ENCODE data around the gene TRABD2B. TPM values are rescaled to one million over a fixed set of nuclear protein-coding genes. Genes with fewer than 3 reads are reported as not detected.

Gene TRABD2B
- polyA plus RNA-seq, 6 donors from 2014 or later = not detected

DNA sequence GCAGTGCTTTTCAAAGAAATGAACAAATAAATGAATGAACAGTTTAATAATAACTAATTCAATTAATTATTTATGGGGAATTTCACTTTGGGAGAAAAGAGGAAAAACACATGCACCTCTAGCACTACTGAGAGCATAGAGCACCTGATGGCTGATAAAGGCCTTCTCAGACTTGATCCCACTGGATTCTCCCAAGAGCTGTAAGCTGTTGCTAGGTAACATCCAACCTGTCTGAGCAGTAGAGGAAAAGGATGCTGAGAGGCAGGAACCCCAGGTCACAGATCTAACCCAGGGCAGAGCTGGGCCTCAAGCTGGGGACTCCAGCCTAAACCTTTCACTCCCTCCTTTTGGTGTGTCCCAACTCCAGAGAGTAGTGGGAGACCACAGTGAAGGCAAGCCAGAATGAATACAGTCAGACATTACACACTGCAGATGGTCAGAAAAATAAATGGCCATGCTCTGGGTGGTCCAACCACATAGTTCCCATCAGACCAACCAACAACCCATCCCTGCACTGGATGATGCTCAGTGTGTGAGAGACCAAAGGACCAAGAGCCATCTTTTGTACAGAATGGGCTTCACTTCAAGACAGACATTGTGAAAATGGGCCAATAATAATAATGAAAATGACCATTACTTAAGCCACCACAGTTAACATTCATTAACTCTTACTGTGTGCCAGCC, 15.4 kb downstream of the TRABD2B start:
- Mint-ChIP-seq H3K36me3 (no peaks in the 10 kb centered on the region), H3K27ac (no peak overlapping the region), H3K4me1 (peaks cover 0 to 6% (median 0%) of the 10 kb centered on the region in 3 donors), H3K27me3 (peaks cover 52 to 60% (median 54%) of the 10 kb centered on the region in 3 donors), H3K4me3 (no peak overlapping the region), H3K9me3 (peaks cover 0 to 3% (median 0%) of the 10 kb centered on the region in 7 donors)
- no peak for DNase-seq
- no peak for ATAC-seq (ENCODE audit: low read depth in 2 of 2)

DNA sequence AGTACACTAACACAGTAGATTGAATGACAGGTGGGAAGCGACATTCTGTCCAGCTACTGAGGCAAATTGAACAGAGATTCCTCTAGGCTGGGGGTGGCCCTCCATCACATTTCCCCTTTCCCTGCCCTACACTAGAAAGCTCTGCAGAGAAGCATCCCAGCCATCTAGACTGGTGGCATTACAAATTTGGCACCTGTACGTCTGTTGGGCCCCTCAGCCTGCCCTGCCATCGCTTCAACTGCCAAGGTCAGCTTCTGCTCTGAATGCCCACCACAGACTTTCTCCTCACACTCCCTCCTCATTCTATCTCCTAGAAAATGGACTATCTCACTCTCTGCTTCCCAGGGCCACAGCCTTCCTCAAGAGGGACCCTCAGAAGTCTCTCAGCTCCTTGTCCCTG, 16.7 kb downstream of the TRABD2B start:
- Mint-ChIP-seq H3K4me1 (peaks cover 0 to 6% (median 0%) of the 10 kb centered on the region in 3 donors), H3K36me3 (no peaks in the 10 kb centered on the region), H3K4me3 (no peak overlapping the region), H3K9me3 (peaks cover 0 to 3% (median 0%) of the 10 kb centered on the region in 7 donors), H3K27me3 (peaks cover 39 to 54% (median 53%) of the 10 kb centered on the region in 3 donors), H3K27ac (peak overlapping the region in 1 of 6 donors; percentile 78)
- ATAC-seq (ENCODE audit: low read depth in 2 of 2) = no peak
- DNase-seq = no peak

DNA sequence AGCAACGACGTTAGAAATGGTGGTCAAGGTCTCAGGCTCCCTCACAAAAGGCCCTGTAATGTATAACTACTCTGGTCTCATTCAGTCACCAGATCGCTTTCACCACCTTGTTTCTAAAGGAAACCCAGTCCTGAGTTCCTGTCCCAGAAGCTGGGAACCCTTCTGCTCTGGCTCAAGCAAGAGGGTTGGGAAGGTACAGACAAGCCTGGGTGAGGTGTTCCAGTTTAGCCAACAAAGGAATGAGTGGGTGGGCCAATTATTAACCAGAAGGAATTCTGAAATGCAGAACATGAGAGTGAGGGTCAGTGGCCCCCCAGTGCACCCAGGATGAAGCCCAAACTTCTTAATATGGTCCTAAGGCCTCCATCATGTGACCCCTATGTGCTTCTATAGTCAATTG, 17.5 kb downstream of the TRABD2B start:
- DNase-seq (no peak), ATAC-seq (ENCODE audit: low read depth in 2 of 2) (no peak)
- no peak overlapping the region for H3K27ac Mint-ChIP-seq
- H3K9me3 Mint-ChIP-seq = peaks cover 0 to 3% (median 0%) of the 10 kb centered on the region in 7 donors
- H3K36me3 Mint-ChIP-seq = no peaks in the 10 kb centered on the region
- H3K27me3 Mint-ChIP-seq = peaks cover 31 to 54% (median 50%) of the 10 kb centered on the region in 3 donors
- H3K4me1 Mint-ChIP-seq = peaks cover 0 to 5% (median 0%) of the 10 kb centered on the region in 3 donors
- no peak overlapping the region for H3K4me3 Mint-ChIP-seq

DNA sequence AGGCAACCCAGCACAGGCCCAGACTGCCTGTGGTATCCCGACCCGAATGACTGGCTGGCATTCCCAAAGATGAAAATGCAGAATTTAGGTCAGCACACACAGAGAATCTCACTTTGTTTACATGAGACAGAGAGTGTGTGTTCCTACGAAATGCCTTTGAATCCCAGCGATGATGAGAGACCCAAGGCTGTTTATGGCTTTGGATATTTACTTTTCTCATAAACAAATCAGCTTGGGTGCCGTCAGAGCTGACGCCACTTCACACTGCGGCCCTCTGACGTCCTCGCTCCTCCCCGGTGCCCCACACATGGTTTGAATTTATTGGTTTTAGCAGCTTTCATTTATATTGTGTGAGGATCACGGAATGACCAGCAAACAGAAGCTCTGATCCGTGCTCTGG, 18.7 kb downstream of the TRABD2B start:
- H3K9me3 Mint-ChIP-seq = peaks cover 0 to 5% (median 2%) of the 10 kb centered on the region in 7 donors
- H3K36me3 Mint-ChIP-seq = no peaks in the 10 kb centered on the region
- no peak for DNase-seq
- H3K4me3 Mint-ChIP-seq = no peak overlapping the region
- H3K4me1 Mint-ChIP-seq = no peaks in the 10 kb centered on the region
- no peak overlapping the region for H3K27ac Mint-ChIP-seq
- H3K27me3 Mint-ChIP-seq = peaks cover 31 to 55% (median 45%) of the 10 kb centered on the region in 3 donors
- no peak for ATAC-seq (ENCODE audit: low read depth in 2 of 2)

DNA sequence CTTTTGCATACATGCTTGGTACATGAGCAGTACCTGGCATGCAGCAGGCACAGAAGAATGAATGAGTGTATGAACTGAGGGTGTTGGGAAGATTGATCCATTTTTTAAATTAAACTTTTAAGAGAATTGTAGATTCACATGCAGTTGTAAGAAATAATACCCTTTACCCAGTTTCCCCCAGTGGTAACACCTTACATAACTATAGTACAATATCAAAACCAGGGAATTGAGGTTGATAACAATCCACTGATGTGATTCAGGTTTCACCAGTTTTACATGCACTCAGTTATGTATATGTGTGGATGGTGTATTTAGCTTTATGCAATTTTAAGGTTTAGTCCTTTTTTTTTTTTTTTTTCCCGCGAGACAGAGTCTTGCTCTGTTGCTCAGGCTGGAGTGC, 20.5 kb downstream of the TRABD2B start:
- Mint-ChIP-seq H3K27ac (no peak overlapping the region), H3K27me3 (peaks cover 24 to 50% (median 42%) of the 10 kb centered on the region in 3 donors), H3K4me3 (no peak overlapping the region), H3K9me3 (peaks cover 0 to 5% (median 2%) of the 10 kb centered on the region in 7 donors), H3K36me3 (no peaks in the 10 kb centered on the region), H3K4me1 (no peaks in the 10 kb centered on the region)
- ATAC-seq (ENCODE audit: low read depth in 2 of 2) (no peak), DNase-seq (no peak)

DNA sequence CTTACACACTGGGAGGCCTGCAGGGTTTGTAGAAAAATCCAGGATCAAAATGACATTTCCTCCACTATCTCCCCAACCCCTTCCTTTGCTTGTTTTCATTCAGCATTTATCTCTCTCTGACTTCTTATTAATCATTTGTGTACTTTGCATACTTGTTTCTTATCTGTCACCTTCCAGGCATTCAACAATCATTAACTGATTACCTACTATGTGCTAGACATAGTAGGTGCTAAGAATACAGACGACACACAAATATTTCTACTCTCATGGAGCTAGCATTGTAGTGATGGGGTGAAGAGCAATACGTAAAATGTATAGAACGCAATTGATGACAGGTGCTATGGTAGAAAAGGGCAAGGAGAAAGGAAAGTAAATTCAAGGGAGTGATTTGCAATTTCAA, 20.9 kb downstream of the TRABD2B start:
- Mint-ChIP-seq H3K36me3 (no peaks in the 10 kb centered on the region), H3K9me3 (peaks cover 0 to 5% (median 2%) of the 10 kb centered on the region in 7 donors), H3K27me3 (peaks cover 24 to 54% (median 44%) of the 10 kb centered on the region in 3 donors), H3K27ac (no peak overlapping the region), H3K4me3 (no peak overlapping the region), H3K4me1 (no peaks in the 10 kb centered on the region)
- ATAC-seq (ENCODE audit: low read depth in 2 of 2) = no peak
- no peak for DNase-seq

DNA sequence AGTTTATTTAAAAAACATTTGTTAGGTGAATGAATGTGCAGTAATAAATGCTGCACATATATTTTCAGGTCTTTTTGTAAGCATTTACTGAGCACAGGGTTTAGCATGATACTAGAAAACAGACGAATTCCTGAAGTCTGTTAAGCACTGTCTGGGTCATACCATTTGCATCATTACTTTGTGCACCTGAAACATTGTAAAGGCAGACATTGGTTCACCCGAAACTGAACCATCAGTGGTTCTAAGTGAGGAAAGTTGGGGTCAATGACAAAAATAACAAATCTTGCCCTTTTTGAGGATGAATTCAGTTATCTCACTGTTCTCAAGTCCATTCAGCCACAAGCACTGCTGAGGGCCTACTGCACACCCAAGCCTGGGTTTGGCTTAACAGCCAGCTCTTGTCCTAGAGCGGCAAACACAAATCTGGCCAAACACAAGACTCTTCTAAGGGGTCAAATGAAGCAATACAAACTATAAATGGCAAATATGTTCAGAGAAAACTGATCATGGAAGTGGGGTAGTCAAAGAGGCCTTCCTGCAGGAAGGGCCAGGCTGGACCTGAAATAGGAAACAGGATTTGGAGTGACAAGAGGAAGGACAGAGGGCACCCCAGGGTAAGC, 21.8 kb downstream of the TRABD2B start:
- no peak for DNase-seq
- peaks cover 0 to 5% (median 0%) of the 10 kb centered on the region in 7 donors for H3K9me3 Mint-ChIP-seq
- ATAC-seq (ENCODE audit: low read depth in 2 of 2) = no peak
- H3K27ac Mint-ChIP-seq = no peak overlapping the region
- no peaks in the 10 kb centered on the region for H3K4me1 Mint-ChIP-seq
- H3K4me3 Mint-ChIP-seq = no peak overlapping the region
- peaks cover 22 to 50% (median 41%) of the 10 kb centered on the region in 3 donors for H3K27me3 Mint-ChIP-seq
- H3K36me3 Mint-ChIP-seq = no peaks in the 10 kb centered on the region

DNA sequence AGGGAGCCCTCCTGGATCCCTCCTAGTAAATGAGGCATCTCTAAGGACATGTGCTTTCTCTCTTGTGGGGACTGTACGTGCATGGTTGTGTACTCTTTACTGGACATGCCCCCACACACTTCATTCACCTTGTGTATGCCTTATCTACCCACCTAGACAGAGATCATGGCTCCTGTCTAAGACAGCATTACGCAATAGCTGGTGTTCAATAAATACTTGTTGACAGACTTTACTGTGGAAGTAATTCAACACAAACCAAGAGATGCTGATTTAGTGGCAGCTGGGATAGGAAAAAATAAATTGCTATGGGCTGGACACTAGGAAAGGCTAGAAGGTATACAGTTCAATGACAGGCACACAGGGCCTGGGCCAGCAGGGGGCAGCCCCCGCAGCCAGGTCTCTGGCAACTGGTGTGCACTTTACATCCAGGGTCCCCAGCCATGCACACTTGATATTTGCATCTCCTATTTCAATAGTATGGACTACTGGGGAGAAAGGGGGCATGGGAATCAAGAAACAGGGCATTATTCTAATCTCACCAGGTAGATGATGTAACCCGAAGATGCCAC, 24.2 kb downstream of the TRABD2B start:
- ATAC-seq (ENCODE audit: low read depth in 2 of 2) = no peak
- H3K27ac Mint-ChIP-seq = no peak overlapping the region
- peaks cover 0 to 3% (median 0%) of the 10 kb centered on the region in 7 donors for H3K9me3 Mint-ChIP-seq
- no peak for DNase-seq
- no peaks in the 10 kb centered on the region for H3K4me1 Mint-ChIP-seq
- no peak overlapping the region for H3K4me3 Mint-ChIP-seq
- H3K36me3 Mint-ChIP-seq = no peaks in the 10 kb centered on the region
- H3K27me3 Mint-ChIP-seq = peaks cover 20 to 59% (median 28%) of the 10 kb centered on the region in 3 donors

DNA sequence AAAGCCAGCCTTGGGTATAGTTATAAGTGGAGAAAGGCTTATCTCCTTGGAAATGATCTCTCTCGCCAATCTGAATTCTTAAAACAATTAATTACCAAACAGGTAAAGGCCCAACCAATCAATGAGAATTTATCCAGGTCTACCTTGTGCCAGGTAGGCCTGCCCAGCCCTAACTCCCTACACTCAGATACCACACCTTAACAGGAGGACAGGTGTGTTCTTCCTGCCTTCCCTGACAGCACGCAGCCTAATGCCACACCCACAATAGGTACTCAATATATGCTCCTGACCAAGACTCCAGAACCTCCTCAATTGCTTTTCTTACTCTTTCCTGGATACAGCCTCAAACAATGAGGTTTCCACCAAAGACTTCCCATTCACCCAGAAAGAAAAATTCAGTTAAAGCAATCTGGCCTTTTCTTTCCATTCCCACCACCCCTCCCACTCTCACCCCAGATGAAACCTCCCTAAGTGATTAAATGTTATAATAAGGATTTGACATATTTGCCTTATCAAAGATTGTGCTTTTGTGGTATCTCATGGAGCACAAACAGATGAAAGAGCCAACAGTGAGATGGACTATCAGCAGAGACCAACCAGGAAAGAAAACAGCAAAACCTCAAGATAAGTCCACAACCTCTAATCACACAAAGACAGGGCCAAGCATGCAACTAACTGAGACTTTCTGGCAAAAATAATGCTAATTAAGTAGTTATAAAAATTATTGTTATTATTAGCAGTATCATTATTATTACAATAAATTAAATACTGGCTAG, 25.6 kb downstream of the TRABD2B start:
- no peak for DNase-seq
- Mint-ChIP-seq H3K27me3 (peaks cover 20 to 65% (median 23%) of the 10 kb centered on the region in 3 donors), H3K4me1 (no peaks in the 10 kb centered on the region), H3K36me3 (no peaks in the 10 kb centered on the region), H3K27ac (no peak overlapping the region), H3K4me3 (no peak overlapping the region), H3K9me3 (peaks cover 0 to 3% (median 0%) of the 10 kb centered on the region in 7 donors)
- no peak for ATAC-seq (ENCODE audit: low read depth in 2 of 2)

DNA sequence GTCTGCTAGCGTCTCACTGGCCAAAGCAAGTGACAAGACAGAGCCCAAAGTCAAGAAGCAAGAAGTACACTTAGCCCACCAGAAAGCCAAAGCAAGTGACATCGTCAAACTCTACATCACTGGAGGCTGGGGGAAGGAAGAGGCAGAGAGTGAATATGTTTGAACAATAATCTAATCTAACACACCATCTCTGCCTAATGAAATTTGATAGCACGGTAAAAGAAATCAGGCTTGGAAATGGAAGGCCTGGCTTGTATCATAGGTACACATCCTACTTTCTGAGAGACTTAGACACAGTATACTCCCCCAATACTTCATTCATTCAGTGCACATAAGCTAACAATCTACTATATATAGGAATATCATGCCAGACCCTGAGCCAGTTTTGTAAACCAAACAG, 26.3 kb downstream of the TRABD2B start:
- ATAC-seq (ENCODE audit: low read depth in 2 of 2) (no peak), DNase-seq (no peak)
- Mint-ChIP-seq H3K27me3 (peaks cover 17 to 61% (median 20%) of the 10 kb centered on the region in 3 donors), H3K9me3 (peaks cover 0 to 3% (median 0%) of the 10 kb centered on the region in 7 donors), H3K4me3 (no peak overlapping the region), H3K4me1 (no peaks in the 10 kb centered on the region), H3K27ac (no peak overlapping the region), H3K36me3 (no peaks in the 10 kb centered on the region)

DNA sequence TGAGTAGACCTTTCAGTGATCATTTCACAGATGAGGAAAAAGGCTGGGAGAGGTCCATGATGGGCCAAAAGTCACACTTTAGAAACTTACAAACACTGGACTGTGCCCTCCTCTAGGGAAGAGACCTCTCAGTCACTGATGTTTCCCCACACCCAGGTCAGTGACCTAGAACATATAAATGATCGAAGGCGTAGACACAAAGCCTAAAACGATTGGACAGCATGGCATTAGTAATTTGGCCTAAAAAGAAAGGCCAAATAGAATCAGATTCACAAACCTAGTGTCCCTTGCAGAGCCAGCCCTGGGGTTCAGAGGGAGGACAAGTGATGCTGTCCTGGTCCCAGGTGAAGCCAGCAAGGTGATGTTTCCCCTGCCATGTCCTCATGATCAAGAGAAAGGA, 27.7 kb downstream of the TRABD2B start:
- Mint-ChIP-seq H3K27ac (peak overlapping the region in 1 of 6 donors; percentile 47), H3K4me1 (no peaks in the 10 kb centered on the region), H3K4me3 (no peak overlapping the region), H3K36me3 (no peaks in the 10 kb centered on the region), H3K9me3 (peaks cover 0 to 3% (median 0%) of the 10 kb centered on the region in 7 donors), H3K27me3 (peaks cover 16 to 60% (median 32%) of the 10 kb centered on the region in 3 donors)
- ATAC-seq (ENCODE audit: low read depth in 2 of 2) = no peak
- no peak for DNase-seq

DNA sequence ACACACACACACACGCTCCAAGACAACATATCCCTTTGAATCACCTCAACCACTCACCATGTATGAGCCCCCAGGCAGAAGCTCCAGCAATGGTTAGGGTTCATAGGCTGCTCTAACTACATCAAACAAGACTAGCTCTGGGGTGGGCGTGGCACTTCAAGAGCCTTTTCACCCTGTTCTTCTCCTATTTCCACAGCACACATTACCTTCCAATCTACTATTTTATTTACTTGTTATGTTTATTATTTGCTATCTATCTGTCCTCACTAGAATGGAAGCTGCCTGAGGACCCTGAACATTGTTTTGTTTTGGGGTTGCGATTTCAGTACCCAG, 28.7 kb downstream of the TRABD2B start:
- Mint-ChIP-seq H3K4me3 (no peak overlapping the region), H3K27me3 (peaks cover 22 to 55% (median 24%) of the 10 kb centered on the region in 3 donors), H3K36me3 (no peaks in the 10 kb centered on the region), H3K4me1 (no peaks in the 10 kb centered on the region), H3K27ac (no peak overlapping the region), H3K9me3 (no peaks in the 10 kb centered on the region)
- no peak for DNase-seq
- ATAC-seq (ENCODE audit: low read depth in 2 of 2) = no peak

DNA sequence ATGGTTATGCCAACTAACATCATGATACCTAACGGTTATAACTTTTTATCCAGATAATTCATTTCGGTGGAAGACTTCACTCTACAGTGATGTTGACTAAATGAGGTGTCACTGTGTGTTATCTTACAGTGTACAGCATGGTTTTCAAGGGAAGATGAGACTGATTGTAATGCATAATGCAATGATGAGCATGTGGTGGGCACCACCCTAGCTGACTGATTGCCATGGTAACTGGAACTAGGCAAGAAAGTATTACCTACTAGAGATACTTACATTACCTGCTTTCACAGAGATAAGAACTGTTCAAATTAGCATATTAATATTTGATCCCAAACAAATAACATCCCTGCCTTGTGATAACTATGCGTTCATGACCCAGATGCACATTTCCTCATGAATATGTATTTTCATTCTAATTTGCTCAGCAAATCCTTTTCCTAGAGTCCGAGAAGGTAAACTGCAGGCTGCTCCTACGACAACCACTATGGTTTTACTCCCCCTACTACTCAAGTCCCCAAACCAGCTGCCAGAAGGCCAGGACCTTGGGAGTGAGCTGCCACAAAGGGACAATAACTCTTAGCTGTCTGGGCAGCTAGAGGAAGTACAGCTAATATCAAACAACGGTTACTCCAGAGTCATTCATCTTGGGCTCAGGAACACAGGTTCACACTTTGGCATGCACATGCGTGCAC, 29.2 kb downstream of the TRABD2B start:
- Mint-ChIP-seq H3K36me3 (no peaks in the 10 kb centered on the region), H3K4me1 (no peaks in the 10 kb centered on the region), H3K9me3 (no peaks in the 10 kb centered on the region), H3K27me3 (peaks cover 21 to 51% (median 23%) of the 10 kb centered on the region in 3 donors), H3K27ac (no peak overlapping the region), H3K4me3 (no peak overlapping the region)
- ATAC-seq (ENCODE audit: low read depth in 2 of 2) (no peak), DNase-seq (no peak)
